Measurements from ENCODE around the gene CANT1. TPM values are rescaled to one million over a fixed set of nuclear protein-coding genes. Genes with fewer than 3 reads are reported as not detected.
A peak's percentile ranks its signal among the peaks of the same experiment; 100 is the strongest.

The CANT1 gene
- total RNA-seq, 4 donors from 2014 or later, result 11.2 to 30.1 (median 21.6) TPM

GRCh38 chr17:79048826-79049755, 39.5 kb upstream of the CANT1 start:
- Histone ChIP-seq H3K4me1 (peaks cover 0 to 33% (median 3%) of the 10 kb centered on the region in 3 donors), H3K27ac (peak overlapping the region in 1 of 4 donors; percentile 51), H3K27me3 (no peaks in the 10 kb centered on the region), H3K9me3 (peaks cover 0 to 6% (median 0%) of the 10 kb centered on the region in 3 donors), H3K36me3 (peaks cover 0 to 54% of the 10 kb centered on the region in 2 donors), H3K4me3 (no peak overlapping the region)
- ATAC-seq, result no peak
- TF ChIP-seq EP300 (IDR thresholded peaks at IDR 0.05) (no peak), CTCF (IDR thresholded peaks at IDR 0.05) (no peak), POLR2A (IDR thresholded peaks at IDR 0.05) (no peak), POLR2AphosphoS5 (IDR thresholded peaks at IDR 0.05) (no peak)
- WGBS, 2 donors (ENCODE audit: low coverage in 1 of 2), result 83 to 88% methylated on average over 8 to 16 of the region's 21 CpGs

- no peak for TF ChIP-seq CTCF (IDR thresholded peaks at IDR 0.05)
- no peak for TF ChIP-seq EP300 (IDR thresholded peaks at IDR 0.05)
- TF ChIP-seq POLR2A (IDR thresholded peaks at IDR 0.05), result no peak
- no peak for TF ChIP-seq POLR2AphosphoS5 (IDR thresholded peaks at IDR 0.05)
- Histone ChIP-seq H3K27ac (peak overlapping the region in 2 of 4 donors; percentile 14 to 63), H3K36me3 (peaks cover 0 to 58% of the 10 kb centered on the region in 2 donors), H3K9me3 (no peaks in the 10 kb centered on the region), H3K27me3 (no peaks in the 10 kb centered on the region), H3K4me1 (peaks cover 0 to 33% (median 3%) of the 10 kb centered on the region in 3 donors), H3K4me3 (no peak overlapping the region)
- 77 to 93% methylated on average over 2 to 5 of the region's 41 CpGs for WGBS, 2 donors (ENCODE audit: low coverage in 1 of 2)
- no peak for ATAC-seq
These were observed 38.6 kb upstream of the CANT1 start for GRCh38 chr17:79047923-79048825.

GRCh38 chr17:79047291-79047920, 37.8 kb upstream of the CANT1 start:
- no peak for ATAC-seq
- H3K27ac ChIP-seq, result peak overlapping the region in 3 of 4 donors; percentile 14 to 63 (median 53)
- 75 to 88% methylated on average over 11 to 13 of the region's 30 CpGs for WGBS, 2 donors (ENCODE audit: low coverage in 1 of 2)

GRCh38 chr17:79046916-79047280, 37.3 kb upstream of the CANT1 start:
- Histone ChIP-seq H3K36me3 (peaks cover 0 to 58% of the 10 kb centered on the region in 2 donors), H3K9me3 (no peaks in the 10 kb centered on the region), H3K27me3 (no peaks in the 10 kb centered on the region), H3K27ac (peak overlapping the region in 2 of 4 donors; percentile 53 to 63), H3K4me3 (peak overlapping the region in 1 of 2 donors; percentile 8), H3K4me1 (peaks cover 0 to 44% (median 3%) of the 10 kb centered on the region in 3 donors)
- ATAC-seq, result no peak
- no peak for TF ChIP-seq CTCF (IDR thresholded peaks at IDR 0.05)
- TF ChIP-seq POLR2A (IDR thresholded peaks at IDR 0.05), result no peak
- no peak for TF ChIP-seq POLR2AphosphoS5 (IDR thresholded peaks at IDR 0.05)
- 60 to 63% methylated on average over 1 to 7 of the region's 15 CpGs for WGBS, 2 donors (ENCODE audit: low coverage in 1 of 2)

More at GRCh38 chr17:79047291-79047920, 37.8 kb upstream of the CANT1 start:
- no peaks in the 10 kb centered on the region for H3K27me3 ChIP-seq
- no peaks in the 10 kb centered on the region for H3K9me3 ChIP-seq
- TF ChIP-seq EP300 (IDR thresholded peaks at IDR 0.05) (no peak), POLR2A (IDR thresholded peaks at IDR 0.05) (no peak)
- peak overlapping the region in 1 of 2 donors; percentile 4 for H3K4me3 ChIP-seq
- H3K36me3 ChIP-seq, result peaks cover 0 to 58% of the 10 kb centered on the region in 2 donors
- peaks cover 0 to 39% (median 3%) of the 10 kb centered on the region in 3 donors for H3K4me1 ChIP-seq
